Measurements from ENCODE around the gene CRYBG2. TPM values are rescaled to one million over a fixed set of nuclear protein-coding genes. Genes with fewer than 3 reads are reported as not detected.
"Not testable (repeated sequence)": the region's sequence is repeated elsewhere in the genome, so short reads cannot be mapped to it uniquely, and the experiment has no call there.

Gene CRYBG2
- total RNA-seq, 1 donor from 2014 or later, result 1.1 TPM

DNA sequence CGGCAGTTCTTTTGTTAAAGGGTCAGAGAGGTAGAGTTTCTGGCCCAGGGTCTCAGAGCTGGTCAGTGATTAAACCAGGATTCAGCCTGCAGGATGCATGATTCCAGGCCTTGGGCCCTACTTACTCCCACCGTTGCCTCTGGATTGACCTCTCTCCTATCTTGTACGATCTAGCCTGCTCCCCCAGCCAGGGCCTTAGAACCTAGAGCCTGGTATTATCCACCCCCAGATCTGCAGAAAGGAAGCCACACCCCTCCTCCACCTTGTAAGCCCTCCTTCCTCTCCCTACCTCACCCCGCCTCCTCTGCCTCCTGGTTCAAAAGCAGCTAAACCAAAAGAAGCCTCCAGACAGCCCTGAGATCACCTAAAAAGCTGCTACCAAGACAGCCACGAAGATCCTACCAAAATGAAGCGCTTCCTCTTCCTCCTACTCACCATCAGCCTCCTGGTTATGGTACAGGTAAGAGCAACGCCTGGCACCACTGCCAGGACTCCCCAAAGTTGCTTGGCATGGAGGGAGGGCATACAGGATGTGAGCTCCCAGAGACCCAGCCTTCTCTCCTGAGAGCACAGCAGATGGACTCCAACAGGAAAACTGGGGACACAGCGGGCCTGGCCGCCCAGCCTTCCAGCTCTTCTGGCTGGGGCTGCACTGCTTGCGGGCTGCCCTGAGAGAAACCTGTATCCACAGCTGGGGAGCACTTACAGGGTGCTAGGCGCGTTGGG lies 36.2 kb downstream of the CRYBG2 start, which contains the start of gene CD52:
Gene CD52, plus strand, starts transcription at position 347 of the 726 bp plus-strand sequence. Its CDS starts 60 bp downstream, at position 407.
- Mint-ChIP-seq H3K36me3 (ENCODE audit: low read depth) (peaks cover 34% of the 10 kb centered on the region), H3K4me3 (peak within 1 kb of the TSS; percentile 82), H3K4me1 (peaks cover 64% of the 10 kb centered on the region), H3K9me3 (no peaks in the 10 kb centered on the region), H3K27ac (peak within 1 kb of the TSS; percentile 96), H3K27me3 (no peaks in the 10 kb centered on the region)
- DNase-seq, result peak; percentile 94
- intact Hi-C loops (cut with micrococcal nuclease), result loop anchor here (2.0 to 5.0 kb wide), 2 partner anchors 155 to 263 kb away; partner anchors contain the start of gene HMGN2

- no peaks in the 10 kb centered on the region for H3K27me3 Mint-ChIP-seq
- H3K4me1 Mint-ChIP-seq, result peaks cover 59% of the 10 kb centered on the region
- H3K9me3 Mint-ChIP-seq, result no peaks in the 10 kb centered on the region
- intact Hi-C loops (cut with micrococcal nuclease), result loop anchor here (5.0 kb wide), 1 partner anchor 155 kb away; the partner anchor contains the start of gene HMGN2
- H3K36me3 Mint-ChIP-seq (ENCODE audit: low read depth), result peaks cover 29% of the 10 kb centered on the region
- peak overlapping the region; percentile 82 for H3K4me3 Mint-ChIP-seq
- peak overlapping the region; percentile 96 for H3K27ac Mint-ChIP-seq
- no peak for DNase-seq
These were observed 36.8 kb downstream of the CRYBG2 start for GRCh38 chr1:26317146-26317545.

GRCh38 chr1:26315874-26316850 lies 37.8 kb downstream of the CRYBG2 start:
- Mint-ChIP-seq H3K36me3 (ENCODE audit: low read depth) (peaks cover 22% of the 10 kb centered on the region), H3K4me3 (peak overlapping the region; percentile 82), H3K27ac (peak overlapping the region; percentile 55), H3K9me3 (no peaks in the 10 kb centered on the region), H3K4me1 (peaks cover 57% of the 10 kb centered on the region), H3K27me3 (no peaks in the 10 kb centered on the region)
- intact Hi-C loops (cut with micrococcal nuclease), result loop anchor here (5.0 kb wide), 1 partner anchor 156 kb away; the partner anchor contains the start of gene HMGN2
- no peak for DNase-seq

DNA sequence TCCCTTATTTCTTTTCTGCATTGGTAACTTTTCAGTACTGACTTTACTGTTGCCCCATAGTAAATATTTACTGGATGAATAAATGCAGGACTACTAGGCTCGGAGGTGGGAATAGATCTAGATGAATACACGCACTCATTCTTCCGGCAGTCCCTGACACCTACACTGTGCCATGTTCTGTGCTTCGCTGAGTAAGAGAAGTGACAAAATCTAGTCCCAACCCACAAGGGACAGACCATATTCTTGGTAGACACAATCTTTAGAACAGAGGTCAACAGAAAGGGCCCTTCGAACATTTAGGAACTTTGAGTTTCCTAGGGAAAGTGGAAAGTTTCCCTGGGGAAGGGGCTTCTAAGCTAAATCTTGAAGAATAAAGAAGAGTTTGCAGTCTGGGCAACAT lies 39.4 kb downstream of the CRYBG2 start:
- H3K27ac Mint-ChIP-seq, result no peak overlapping the region
- H3K9me3 Mint-ChIP-seq, result no peaks in the 10 kb centered on the region
- H3K27me3 Mint-ChIP-seq, result no peaks in the 10 kb centered on the region
- peaks cover 48% of the 10 kb centered on the region for H3K4me1 Mint-ChIP-seq
- H3K4me3 Mint-ChIP-seq, result no peak overlapping the region
- intact Hi-C loops (cut with micrococcal nuclease), result no loop called here
- no peak for DNase-seq
- peaks cover 12% of the 10 kb centered on the region for H3K36me3 Mint-ChIP-seq (ENCODE audit: low read depth)

GRCh38 chr1:26307966-26308899 lies 45.7 kb downstream of the CRYBG2 start:
- intact Hi-C loops (cut with micrococcal nuclease), result loop anchor here (1.0 kb wide), 2 partner anchors 20 to 32 kb away; no protein-coding TSS in a partner anchor
- peak; percentile 76 for DNase-seq
- Mint-ChIP-seq H3K27ac (peak overlapping the region; percentile 93), H3K4me1 (peaks cover 34% of the 10 kb centered on the region), H3K4me3 (peak overlapping the region; percentile 98)
- H3K36me3 Mint-ChIP-seq (ENCODE audit: low read depth); H3K27me3 Mint-ChIP-seq; H3K9me3 Mint-ChIP-seq: not testable (repeated sequence)

DNA sequence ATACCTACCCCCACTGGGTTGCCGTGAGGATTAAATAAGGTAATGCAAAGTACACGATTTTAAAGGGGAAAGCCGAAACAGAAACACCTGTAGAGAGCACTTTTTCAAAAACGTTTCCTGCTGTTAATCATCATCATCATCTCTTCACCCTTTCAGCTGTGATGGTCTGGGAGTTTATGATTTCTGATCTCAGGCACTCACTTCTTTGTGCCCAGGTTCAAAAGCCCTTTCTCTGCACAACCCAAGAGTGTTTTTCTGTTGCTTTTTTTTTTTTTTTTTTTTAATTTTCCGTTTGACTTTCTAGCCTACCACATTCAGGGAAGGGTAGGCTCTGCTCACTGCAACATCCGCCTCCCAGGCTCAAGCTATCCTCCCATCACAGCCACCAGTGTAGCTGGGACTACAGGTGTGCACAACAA lies 46.6 kb downstream of the CRYBG2 start:
- H3K27me3 Mint-ChIP-seq, result no peaks in the 10 kb centered on the region
- peak overlapping the region; percentile 93 for H3K27ac Mint-ChIP-seq
- peaks cover 33% of the 10 kb centered on the region for H3K4me1 Mint-ChIP-seq
- H3K4me3 Mint-ChIP-seq, result peak overlapping the region; percentile 98
- H3K36me3 Mint-ChIP-seq (ENCODE audit: low read depth), result no peaks in the 10 kb centered on the region
- intact Hi-C loops (cut with micrococcal nuclease), result loop anchor here (1.0 kb wide), 1 partner anchor 19 kb away; no protein-coding TSS in a partner anchor
- peak; percentile 80 for DNase-seq
- no peaks in the 10 kb centered on the region for H3K9me3 Mint-ChIP-seq

- intact Hi-C loops (cut with micrococcal nuclease), result loop anchor here (1.0 kb wide), 3 partner anchors 13 to 401 kb away; no protein-coding TSS in a partner anchor
- Mint-ChIP-seq H3K4me1 (peaks cover 30% of the 10 kb centered on the region), H3K9me3 (no peaks in the 10 kb centered on the region), H3K27me3 (no peaks in the 10 kb centered on the region), H3K36me3 (ENCODE audit: low read depth) (no peaks in the 10 kb centered on the region), H3K27ac (peak within 1 kb of the TSS; percentile 93), H3K4me3 (peak within 1 kb of the TSS; percentile 98)
- DNase-seq, result peak; percentile 98
These were observed 47.4 kb downstream of the CRYBG2 start, which contains the start of gene UBXN11 for GRCh38 chr1:26306290-26307229. Gene UBXN11, minus strand, starts transcription at chr1:26306636. Its CDS starts 3,753 bp downstream, at chr1:26302883.

DNA sequence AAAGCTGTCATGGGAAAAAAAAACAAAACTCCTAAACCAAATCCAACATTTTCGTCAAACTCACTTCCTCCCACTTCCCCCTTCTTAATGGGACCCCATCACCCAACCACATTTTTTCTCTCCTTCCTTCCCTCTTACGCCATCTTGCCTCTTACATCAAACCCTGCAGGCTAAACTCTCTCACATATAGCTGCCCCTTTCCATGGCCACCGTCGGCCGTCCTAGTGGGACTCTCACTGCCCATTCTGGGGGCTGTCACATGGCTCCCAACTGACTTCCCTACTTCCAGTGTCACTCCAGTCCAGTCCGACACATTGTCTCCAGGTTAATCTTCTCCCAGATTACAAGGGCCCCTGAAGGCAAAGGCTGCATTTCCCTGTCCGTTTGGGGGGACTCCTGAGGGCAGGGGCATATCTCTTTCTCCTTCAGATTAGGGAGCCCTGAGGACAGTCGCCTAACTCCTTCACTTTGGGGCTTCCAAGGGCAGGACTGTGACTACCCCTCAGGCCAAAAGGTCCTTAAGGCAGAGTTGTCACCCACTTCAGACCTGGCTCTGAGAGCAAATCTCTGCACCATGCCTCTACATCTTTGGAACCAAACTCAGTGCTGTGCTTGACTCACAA lies 48.2 kb downstream of the CRYBG2 start:
- Mint-ChIP-seq H3K9me3 (no peaks in the 10 kb centered on the region), H3K27ac (peak overlapping the region; percentile 93), H3K27me3 (no peaks in the 10 kb centered on the region), H3K4me1 (peaks cover 30% of the 10 kb centered on the region), H3K36me3 (ENCODE audit: low read depth) (no peaks in the 10 kb centered on the region), H3K4me3 (peak overlapping the region; percentile 98)
- intact Hi-C loops (cut with micrococcal nuclease), result loop anchor here (1.0 kb wide), 2 partner anchors 14 to 400 kb away; no protein-coding TSS in a partner anchor
- no peak for DNase-seq

- Mint-ChIP-seq H3K4me1 (peaks cover 23% of the 10 kb centered on the region), H3K9me3 (no peaks in the 10 kb centered on the region), H3K27ac (peak overlapping the region; percentile 37), H3K27me3 (no peaks in the 10 kb centered on the region), H3K4me3 (no peak overlapping the region), H3K36me3 (ENCODE audit: low read depth) (no peaks in the 10 kb centered on the region)
- no peak for DNase-seq
- intact Hi-C loops (cut with micrococcal nuclease), result no loop called here
These were observed 51.1 kb downstream of the CRYBG2 start for GRCh38 chr1:26302733-26303405.

- H3K27me3 Mint-ChIP-seq, result no peaks in the 10 kb centered on the region
- H3K4me3 Mint-ChIP-seq, result no peak overlapping the region
- intact Hi-C loops (cut with micrococcal nuclease), result no loop called here
- H3K4me1 Mint-ChIP-seq, result peaks cover 7% of the 10 kb centered on the region
- no peaks in the 10 kb centered on the region for H3K9me3 Mint-ChIP-seq
- no peak for DNase-seq
- no peaks in the 10 kb centered on the region for H3K36me3 Mint-ChIP-seq (ENCODE audit: low read depth)
- H3K27ac Mint-ChIP-seq, result no peak overlapping the region
These were observed 53.2 kb downstream of the CRYBG2 start for GRCh38 chr1:26300578-26301275.

DNA sequence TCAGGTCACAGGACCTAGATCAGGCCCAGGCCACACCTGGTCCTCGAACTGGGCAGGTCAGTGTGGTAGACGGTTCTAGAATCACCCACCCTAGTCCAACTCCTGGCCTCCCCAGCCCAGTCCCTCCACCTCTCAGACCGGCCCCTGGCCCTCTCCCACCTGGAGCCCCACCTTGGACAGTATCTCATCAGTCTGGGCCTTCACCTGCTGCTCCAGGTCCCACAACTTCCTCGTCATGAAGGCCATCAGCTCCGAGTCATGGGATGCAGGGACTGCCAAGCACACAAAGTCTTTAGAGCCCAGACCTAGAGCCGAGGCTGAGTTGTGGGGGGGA lies 56.2 kb downstream of the CRYBG2 start:
- Mint-ChIP-seq H3K36me3 (ENCODE audit: low read depth) (peaks cover 8% of the 10 kb centered on the region), H3K27ac (no peak overlapping the region), H3K9me3 (no peaks in the 10 kb centered on the region), H3K4me3 (no peak overlapping the region), H3K27me3 (no peaks in the 10 kb centered on the region), H3K4me1 (peaks cover 4% of the 10 kb centered on the region)
- intact Hi-C loops (cut with micrococcal nuclease), result no loop called here
- DNase-seq, result no peak

All from activated CD4-positive, alpha-beta T cell treated with anti-CD3 and anti-CD28 coated beads, Interleukin-2, amount 10 ng/mL, durations not matched to agents 24 days and 14 days (primary cell).